H1 (cell line): ENCODE data around the gene HMSD. TPM values are rescaled to one million over a fixed set of nuclear protein-coding genes. Genes with fewer than 3 reads are reported as not detected.

Experiments
- CTCF ChIA-PET: fragments of 300-600 bp; sonication (Branson Sonifier 250); formaldehyde crosslinking; loops from one replicate; lab custom pipeline; 2021; ENCODE audit not compliant: partially characterized antibody; lab: Charles Lee
- POLR2A ChIA-PET: fragments of 300-600 bp; sonication (Branson Sonifier 250); formaldehyde crosslinking; loops from one replicate; lab custom pipeline; 2021; ENCODE audit warnings: inconsistent platforms; ENCODE audit not compliant: partially characterized antibody; lab: Charles Lee
- DNase-seq, 2 experiments: peaks; one replicate each; pipeline versions ENCODE4 v3.0.0 to v3.0.0-alpha.2; 2010 to 2022; ENCODE audit warnings: low spot score in 2 of 2, low read depth in 1 of 2, mixed read lengths in 1 of 2
- FAIRE-seq: peaks from 2 replicates; lab custom pipeline; 2011; peaks lifted over from hg19 to GRCh38; lab: Jason Lieb, UNC
- H2AFZ ChIP-seq: 2 replicates; pipeline ENCODE4 v1.8.1; 2012; ENCODE audit warnings: low read length, inconsistent platforms
- H2AK5ac ChIP-seq: 2 replicates; pipeline ENCODE4 v1.6.1; 2013; ENCODE audit warnings: low read depth, low read length
- H2BK120ac ChIP-seq: replicated peaks from 2 replicates; pipeline ENCODE3; 2013; ENCODE audit warnings: low read depth, low read length, inconsistent platforms
- H2BK12ac ChIP-seq: 2 replicates; pipeline ENCODE4 v1.6.1; 2013; ENCODE audit warnings: low read depth, low read length
- H2BK15ac ChIP-seq: 2 replicates; pipeline ENCODE4 v1.6.1; 2013; ENCODE audit warnings: low read length
- H2BK20ac ChIP-seq: 2 replicates; pipeline ENCODE4 v1.6.1; 2013; ENCODE audit warnings: low read length
- H2BK5ac ChIP-seq: 2 replicates; pipeline ENCODE4 v1.6.1; 2013; ENCODE audit warnings: low read depth, low read length
- H3K14ac ChIP-seq: 2 replicates; pipeline ENCODE4 v1.6.1; 2013; ENCODE audit warnings: inconsistent platforms; ENCODE audit not compliant: insufficient read length
- H3K18ac ChIP-seq: 2 replicates; pipeline ENCODE4 v1.6.1; 2013; ENCODE audit warnings: low read length; ENCODE audit errors: extremely low read depth
- H3K23ac ChIP-seq: 2 replicates; pipeline ENCODE4 v1.6.1; 2013; ENCODE audit warnings: inconsistent platforms; ENCODE audit not compliant: insufficient read length
- H3K23me2 ChIP-seq: 2 replicates; pipeline ENCODE4 v1.6.1; 2013; ENCODE audit warnings: low read depth, low read length
- H3K27ac ChIP-seq: 2 replicates; pipeline ENCODE4 v1.6.1; 2011; ENCODE audit warnings: low read depth, low read length, inconsistent platforms
- H3K27me3 ChIP-seq, 4 experiments: replicated peaks in 1 of 4; 1 replicate in 1 of 4; 2 replicates in 3 of 4; pipeline versions ENCODE4 v1.6.1 to v1.8.1; 2011 to 2013; ENCODE audit warnings: low read length in 3 of 4, mild to moderate bottlenecking in 3 of 4, inconsistent platforms in 2 of 4, mixed read lengths in 2 of 4, moderate library complexity in 1 of 4; ENCODE audit not compliant: control insufficient read depth in 3 of 4, insufficient read depth in 3 of 4; ENCODE audit errors: extremely low read depth in 1 of 4
- H3K36me3 ChIP-seq, 4 experiments: 2 replicates each; pipeline versions ENCODE4 v1.6.1 to v1.8.1; 2011 to 2013; ENCODE audit warnings: mild to moderate bottlenecking in 4 of 4, low read length in 3 of 4, moderate library complexity in 2 of 4, control low read depth in 1 of 4, inconsistent platforms in 1 of 4; ENCODE audit not compliant: insufficient read depth in 4 of 4, control insufficient read depth in 2 of 4
- H3K4ac ChIP-seq: replicated peaks from 2 replicates; pipeline ENCODE3; 2013; ENCODE audit warnings: low read length, low read depth, mixed read lengths, inconsistent platforms; ENCODE audit not compliant: insufficient read length
- H3K4me1 ChIP-seq, 4 experiments: replicated peaks in 1 of 4; 1 replicate in 1 of 4; 2 replicates in 3 of 4; pipeline versions ENCODE4 v1.6.1 to v1.8.1; 2011 to 2013; ENCODE audit warnings: low read length in 3 of 4, inconsistent platforms in 2 of 4, mixed read lengths in 1 of 4; ENCODE audit not compliant: insufficient read depth in 4 of 4, control insufficient read depth in 3 of 4
- H3K4me2 ChIP-seq, 2 experiments: 2 replicates each; pipeline versions ENCODE4 v1.6.1 to v1.8.1; 2011 to 2013; ENCODE audit warnings: low read depth in 2 of 2, low read length in 2 of 2, control low read depth in 1 of 2, inconsistent platforms in 1 of 2, mild to moderate bottlenecking in 1 of 2; ENCODE audit not compliant: insufficient read depth in 1 of 2
- H3K4me3 ChIP-seq, 4 experiments: fragments of 200-600, 300-600 bp in 1 of 4; sonication (generic), shearing (Covaris generic), sonication (Bioruptor Twin) in 1 of 4; 2 replicates each; pipeline versions ENCODE4 v1.5.1 to v1.8.1; 2011 to 2016; ENCODE audit warnings: low read length in 4 of 4, low read depth in 3 of 4, control low read depth in 2 of 4, inconsistent platforms in 2 of 4, mild to moderate bottlenecking in 2 of 4, mixed read lengths in 1 of 4, moderate library complexity in 1 of 4; ENCODE audit not compliant: insufficient read depth in 2 of 4; ENCODE audit errors: extremely low read depth in 1 of 4
- H3K56ac ChIP-seq: replicated peaks from 2 replicates; pipeline ENCODE3; 2013; ENCODE audit warnings: low read depth, mild to moderate bottlenecking, mixed read lengths, low read length, inconsistent platforms; ENCODE audit not compliant: insufficient read length
- H3K79me1 ChIP-seq: 2 replicates; pipeline ENCODE4 v1.6.1; 2013; ENCODE audit warnings: low read depth, low read length, control low read depth
- H3K79me2 ChIP-seq, 2 experiments: 2 replicates each; pipeline versions ENCODE4 v1.6.1 to v1.8.1; 2012 to 2013; ENCODE audit warnings: low read length in 2 of 2, mild to moderate bottlenecking in 2 of 2, inconsistent platforms in 1 of 2; ENCODE audit not compliant: insufficient read depth in 2 of 2, control insufficient read depth in 1 of 2
- H3K9ac ChIP-seq, 4 experiments: replicated peaks in 1 of 4; 1 replicate in 1 of 4; 2 replicates in 3 of 4; pipeline versions ENCODE4 v1.6.1 to v1.8.1; 2011 to 2013; ENCODE audit warnings: low read depth in 3 of 4, low read length in 3 of 4, control low read depth in 2 of 4, mild to moderate bottlenecking in 2 of 4, moderate library complexity in 2 of 4, inconsistent platforms in 1 of 4; ENCODE audit errors: extremely low read depth in 1 of 4
- H3K9me3 ChIP-seq, 2 experiments: 2 replicates each; pipeline versions ENCODE4 v1.6.1 to v1.8.1; 2012 to 2013; ENCODE audit warnings: mild to moderate bottlenecking in 2 of 2, moderate library complexity in 2 of 2, control low read depth in 1 of 2, inconsistent platforms in 1 of 2, low read depth in 1 of 2, low read length in 1 of 2, mixed read lengths in 1 of 2; ENCODE audit not compliant: insufficient read depth in 2 of 2
- H4K20me1 ChIP-seq, 2 experiments: replicated peaks in 1 of 2; 2 replicates each; pipeline versions ENCODE3 to v1.8.1; 2011 to 2013; ENCODE audit warnings: inconsistent platforms in 2 of 2, low read length in 2 of 2, mild to moderate bottlenecking in 1 of 2; ENCODE audit not compliant: insufficient read depth in 2 of 2, control insufficient read depth in 1 of 2
- H4K5ac ChIP-seq: 2 replicates; pipeline ENCODE4 v1.6.1; 2013; ENCODE audit warnings: low read length, low read depth, mixed read lengths, inconsistent platforms; ENCODE audit not compliant: insufficient read length
- H4K8ac ChIP-seq: 2 replicates; pipeline ENCODE4 v1.8.0; 2013; ENCODE audit warnings: mild to moderate bottlenecking, moderate library complexity, low read length, inconsistent platforms; ENCODE audit not compliant: insufficient read depth; ENCODE audit errors: extremely low read depth
- H4K91ac ChIP-seq: replicated peaks from 2 replicates; pipeline ENCODE3; 2013; ENCODE audit warnings: low read length, mixed read lengths, inconsistent platforms; ENCODE audit not compliant: insufficient read length
- ASH2L ChIP-seq: fragments of 200-600, 300-600 bp; sonication (generic); IDR thresholded peaks from one replicate; pipeline ENCODE4 v1.7.1; 2017; ENCODE audit warnings: low read length
- BCL11A ChIP-seq, 2 experiments: IDR thresholded peaks; one replicate each; pipeline ENCODE4 v1.6.1; 2011; ENCODE audit warnings: low read depth in 2 of 2, low read length in 2 of 2, mild to moderate bottlenecking in 2 of 2
- HDAC6 ChIP-seq: IDR thresholded peaks from one replicate; pipeline ENCODE4 v1.7.1; 2012; ENCODE audit warnings: low read depth, mild to moderate bottlenecking, inconsistent platforms, low read length, moderate library complexity
- KDM4A ChIP-seq: IDR thresholded peaks from one replicate; pipeline ENCODE4 v1.7.1; 2012; ENCODE audit warnings: low read depth, mild to moderate bottlenecking, moderate library complexity, low read length, inconsistent platforms; ENCODE audit not compliant: severe bottlenecking
- POLR2AphosphoS5 ChIP-seq: IDR thresholded peaks from 2 replicates; pipeline ENCODE4 v1.6.1; 2011; ENCODE audit warnings: low read depth, low read length
- RAD21 ChIP-seq, 2 experiments: IDR thresholded peaks in 1 of 2; conservative IDR thresholded peaks in 1 of 2; 2 replicates each; pipeline ENCODE4 v1.6.1; 2011; ENCODE audit warnings: low read depth in 2 of 2, low read length in 2 of 2, improper control_type of control experiment in 1 of 2, inconsistent platforms in 1 of 2, mild to moderate bottlenecking in 1 of 2, moderate library complexity in 1 of 2
- RXRA ChIP-seq: IDR thresholded peaks from 2 replicates; pipeline ENCODE4 v1.6.1; 2011; ENCODE audit warnings: low read depth, mild to moderate bottlenecking, low read length, moderate library complexity; ENCODE audit not compliant: insufficient read depth
- SAP30 ChIP-seq: fragments of 300-600 bp; sonication (generic); IDR thresholded peaks from 2 replicates; pipeline ENCODE4 v1.7.1; 2012; ENCODE audit warnings: low read length, moderate library complexity, mild to moderate bottlenecking, inconsistent platforms; ENCODE audit not compliant: insufficient read depth, insufficient replicate concordance
- TAF1 ChIP-seq: IDR thresholded peaks from 2 replicates; pipeline ENCODE4 v1.6.1; 2011; ENCODE audit warnings: mild to moderate bottlenecking, low read depth, low read length
- USF2 ChIP-seq: IDR thresholded peaks from 2 replicates; pipeline ENCODE4 v1.6.1; 2011; ENCODE audit warnings: low read length, improper control_type of control experiment
- YY1 ChIP-seq: IDR thresholded peaks from 2 replicates; pipeline ENCODE4 v1.6.1; 2011; ENCODE audit warnings: low read depth, mild to moderate bottlenecking, low read length
- WGBS, 2 experiments: shearing (Covaris generic) in 1 of 2; methylation state at CpG; one replicate each; pipeline versions ENCODE4 v1.1.6 to v1.1.7; 2013 to 2015; ENCODE audit warnings: low lambda C conversion rate in 2 of 2, mixed read lengths in 2 of 2, inconsistent platforms in 1 of 2, low coverage in 1 of 2, missing lambda C conversion rate in 1 of 2; ENCODE audit not compliant: insufficient replicate concordance in 2 of 2, insufficient coverage in 1 of 2, insufficient read length in 1 of 2; ENCODE audit errors: extremely low coverage in 1 of 2, missing lambda C conversion rate in 1 of 2; 5-methylcytosine and 5-hydroxymethylcytosine counted together
- polyA plus RNA-seq, 7 experiments: library from polyadenylated mRNA; depleted of rRNA in 3 of 7; stranded (reverse) in 5 of 7; unstranded in 2 of 7; fragments of >200 nt in 5 of 7; fragments of 200-250 nt in 2 of 7; gene quantifications; 1 replicate in 5 of 7; 2 replicates in 1 of 7; 4 replicates in 1 of 7; pipeline versions ENCODE4 v1.2.1 to v1.2.3, GENCODE V29; 2011 to 2013; ENCODE audit warnings: missing spikeins in 2 of 7, mixed read lengths in 2 of 7
- total RNA-seq: library from RNA; stranded (reverse); fragmentation: NEBNext Ultra II Directional; extraction: Animal tissue kit (Norgen Biotek cat#: 25700); gene quantifications from 2 replicates; pipeline ENCODE4 v1.2.1, GENCODE V29; 2021

HMSD gene
- total and polyA plus RNA-seq, 2 of the 8 experiments (the other 6 are each of a cell fraction or from before 2014, with no cell fraction given): 1.3 to 3.0 TPM

DNA sequence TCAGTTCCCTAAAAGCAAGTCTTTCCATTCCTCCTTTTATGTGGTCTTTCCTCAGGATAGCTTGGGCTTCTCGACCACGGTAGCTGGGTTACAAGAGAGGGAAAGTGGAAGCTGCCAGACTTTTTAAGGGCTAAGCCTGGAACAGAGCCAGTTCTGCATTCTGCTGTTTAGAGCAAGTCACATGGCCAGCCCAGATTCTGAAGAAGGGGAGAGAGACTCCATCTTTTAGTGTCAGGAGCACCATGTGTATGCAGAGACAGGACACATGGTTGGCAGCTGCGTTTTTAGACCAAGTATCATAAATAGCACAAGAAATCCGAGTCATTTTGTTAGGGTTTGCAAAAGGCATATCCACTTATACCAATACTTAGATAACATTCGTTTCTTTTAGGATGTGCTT, 4.7 kb downstream of the HMSD start:
- Histone ChIP-seq H2BK5ac (no peak overlapping the region), H2BK120ac (no peak overlapping the region), H3K4me3 (no peak overlapping the region), H3K18ac (no peak overlapping the region), H4K20me1 (no peaks in the 10 kb centered on the region), H3K27ac (no peak overlapping the region), H3K27me3 (no peaks in the 10 kb centered on the region), H3K36me3 (no peaks in the 10 kb centered on the region; a peak in 1 of 8 replicates), H3K9me3 (no peaks in the 10 kb centered on the region), H3K56ac (no peak overlapping the region), H3K79me2 (no peaks in the 10 kb centered on the region), H3K4me1 (no peaks in the 10 kb centered on the region), H3K4ac (no peak overlapping the region), H3K14ac (no peak overlapping the region), H2AK5ac (no peak overlapping the region), H2BK15ac (no peak overlapping the region), H3K9ac (no peak overlapping the region), H3K4me2 (no peak overlapping the region), H4K91ac (no peak overlapping the region), H3K23me2 (peaks cover 3% of the 10 kb centered on the region; the same call in 1 of the 2 replicates), H2BK20ac (no peak overlapping the region), H4K5ac (no peak overlapping the region), H4K8ac (no peak overlapping the region), H2AFZ (no peak overlapping the region), H3K23ac (no peak overlapping the region), H3K79me1 (no peaks in the 10 kb centered on the region), H2BK12ac (no peak overlapping the region)
- WGBS, 2 experiments: 87% methylated on average over 5 of the region's 5 CpGs; no CpG with 5 or more reads in 1 of the 2 experiments
- ChIA-PET CTCF (interaction anchor here (1.3 to 3.7 kb wide), 2 partner anchors 10 to 41 kb away, joined by 4 to 24 read pairs; no protein-coding TSS in a partner anchor), POLR2A (interaction anchor here (1.2 kb wide), 1 partner anchor 17 kb away, joined by 3 read pairs; no protein-coding TSS in a partner anchor)
- DNase-seq (no peak), FAIRE-seq (no peak)
- no peak for TF ChIP-seq ASH2L
- TF ChIP-seq POLR2AphosphoS5: no peak
- TF ChIP-seq TAF1: no peak
- TF ChIP-seq RXRA: no peak
- no peak for TF ChIP-seq SAP30
- TF ChIP-seq BCL11A (IDR thresholded peaks at IDR 0.05; ENCODE audit: low read depth in 2 of 2, low read length in 2 of 2): no peak
- TF ChIP-seq RAD21 (IDR thresholded peaks at IDR 0.05 in 1 of 2, conservative IDR thresholded peaks at IDR 0.05 in 1 of 2; ENCODE audit: low read depth in 2 of 2, low read length in 2 of 2): no peak
- no peak for TF ChIP-seq USF2
- TF ChIP-seq YY1: no peak
- no peak for TF ChIP-seq KDM4A
- TF ChIP-seq HDAC6: no peak
